ENCODE data around the gene NOXRED1.
A peak's percentile ranks its signal among the peaks of the same experiment; 100 is the strongest.
"Not testable (repeated sequence)": the region's sequence is repeated elsewhere in the genome, so short reads cannot be mapped to it uniquely, and the experiment has no call there.

Gene NOXRED1

DNA sequence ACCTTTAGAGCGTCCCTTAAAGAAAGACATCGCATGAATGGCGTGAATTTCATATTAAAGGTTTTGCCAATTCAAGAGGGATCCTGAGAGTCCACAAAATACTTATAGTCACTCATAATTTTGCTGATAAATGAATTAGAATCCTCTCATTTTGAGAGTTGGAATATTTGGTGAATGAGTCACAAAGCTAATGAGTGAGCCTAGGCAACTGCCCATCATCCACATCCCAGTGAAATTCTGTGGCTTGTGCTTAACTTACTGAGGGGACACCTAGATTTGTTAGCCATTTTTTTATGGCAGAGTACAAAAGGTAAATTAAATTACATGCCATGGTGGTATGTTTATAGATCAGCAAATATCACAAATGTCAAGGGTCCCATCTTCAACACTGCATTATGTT is 12.7 kb upstream of the NOXRED1 start:
- Mint-ChIP-seq H3K4me1 (no peaks in the 10 kb centered on the region), H3K36me3 (peaks cover 34 to 46% of the 10 kb centered on the region in 2 donors), H3K27ac (no peak overlapping the region), H3K4me3 (no peak overlapping the region), H3K27me3 (no peaks in the 10 kb centered on the region), H3K9me3 (no peaks in the 10 kb centered on the region)
- ATAC-seq (replicated peaks), result no peak
- no peak for DNase-seq

DNA sequence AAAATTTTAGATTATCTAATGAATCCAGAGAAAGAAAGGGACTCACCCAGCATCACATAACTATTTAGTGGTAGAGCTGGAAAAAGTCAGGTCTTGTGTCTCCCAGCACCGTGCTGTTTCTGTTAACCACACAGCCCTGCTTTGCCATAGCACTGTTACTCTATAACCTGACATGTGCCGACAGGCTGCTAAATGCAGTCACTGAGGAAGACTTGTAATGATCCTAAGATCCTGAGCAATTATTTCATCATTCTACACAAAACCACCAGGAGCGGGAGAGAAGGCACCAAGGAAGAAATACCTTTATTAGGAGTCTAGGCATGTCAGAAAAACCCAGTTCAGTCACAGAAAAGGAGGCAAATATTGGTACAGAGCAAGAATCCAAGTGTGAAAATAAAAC is 3.1 kb upstream of the NOXRED1 start:
- Mint-ChIP-seq H3K27ac (no peak overlapping the region), H3K4me1 (no peaks in the 10 kb centered on the region), H3K27me3 (no peaks in the 10 kb centered on the region), H3K36me3 (peaks cover 68 to 90% of the 10 kb centered on the region in 2 donors), H3K9me3 (no peaks in the 10 kb centered on the region), H3K4me3 (no peak overlapping the region)
- no peak for DNase-seq
- ATAC-seq (replicated peaks), result no peak

DNA sequence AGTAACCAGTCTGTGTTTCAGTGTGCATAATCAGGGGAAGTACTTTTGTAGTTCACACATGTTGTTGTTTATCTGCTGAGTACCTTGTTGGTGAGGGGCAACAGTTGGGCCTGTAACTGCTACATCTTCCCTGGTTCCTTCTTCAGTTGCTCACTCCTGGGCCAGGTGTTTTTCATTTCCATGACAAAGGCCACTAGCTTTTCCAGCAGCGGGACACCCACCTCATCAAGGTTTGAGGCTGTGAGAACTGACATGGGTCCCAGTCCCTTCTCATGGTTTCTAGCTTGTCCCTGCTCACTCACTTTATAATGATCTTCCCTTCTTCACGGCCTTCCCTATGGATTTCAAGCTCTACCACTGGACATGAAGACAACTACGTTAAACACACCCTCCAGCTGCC is 1.5 kb upstream of the NOXRED1 start:
- Mint-ChIP-seq H3K9me3 (peaks cover 3 to 4% of the 10 kb centered on the region in 2 donors), H3K27ac (no peak overlapping the region), H3K4me3 (no peak overlapping the region), H3K27me3 (no peaks in the 10 kb centered on the region), H3K36me3 (peaks cover 71 to 96% of the 10 kb centered on the region in 2 donors), H3K4me1 (no peaks in the 10 kb centered on the region)
- ATAC-seq (replicated peaks), result no peak
- no peak for DNase-seq

DNA sequence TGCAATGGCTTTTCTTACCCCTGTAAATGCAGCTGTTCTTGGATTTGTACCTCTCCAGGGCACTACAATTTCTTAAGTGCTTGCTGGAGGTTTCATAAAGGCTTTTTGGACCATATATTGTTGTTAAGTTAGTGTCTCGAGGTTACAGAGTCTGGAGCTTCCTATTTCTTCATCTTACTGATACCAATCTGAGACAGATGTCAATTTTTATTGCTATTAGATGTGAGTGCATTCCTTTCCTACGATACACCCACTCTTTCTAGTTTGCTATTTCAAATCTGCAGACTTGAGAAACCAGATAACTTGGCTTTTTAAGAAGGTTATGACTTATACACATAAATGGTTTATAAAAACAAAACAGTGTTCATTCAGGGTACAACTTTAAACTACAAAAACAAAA is 2.1 kb downstream of the NOXRED1 start:
- DNase-seq (no peak), ATAC-seq (replicated peaks) (no peak)
- Mint-ChIP-seq H3K9me3 (peaks cover 11 to 13% of the 10 kb centered on the region in 2 donors), H3K36me3 (peaks cover 47 to 68% of the 10 kb centered on the region in 2 donors), H3K27ac (no peak overlapping the region), H3K4me3 (no peak overlapping the region), H3K4me1 (peaks cover 0 to 3% of the 10 kb centered on the region in 2 donors), H3K27me3 (no peaks in the 10 kb centered on the region)

DNA sequence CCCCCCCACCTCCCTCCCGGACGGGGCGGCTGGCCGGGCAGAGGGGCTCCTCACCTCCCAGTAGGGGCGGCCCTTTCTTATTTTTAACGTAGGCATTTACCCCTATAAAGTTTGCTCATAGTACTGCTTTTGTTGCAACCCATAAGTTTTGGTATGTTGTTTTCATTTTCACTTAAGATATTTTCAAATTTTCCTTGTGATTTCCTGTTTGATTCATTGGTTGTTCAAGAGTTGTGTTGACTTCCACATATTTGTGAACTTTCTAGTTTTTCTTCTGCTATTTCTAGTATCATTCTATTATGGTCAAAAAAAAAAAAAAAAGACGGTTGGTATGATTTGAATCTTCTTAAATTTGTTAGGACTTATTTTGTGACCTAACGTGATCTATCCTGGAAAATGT is 6.5 kb downstream of the NOXRED1 start:
- Mint-ChIP-seq H3K4me3 (no peak overlapping the region), H3K27me3 (no peaks in the 10 kb centered on the region), H3K36me3 (peaks cover 18 to 29% of the 10 kb centered on the region in 2 donors), H3K9me3 (peaks cover 11 to 13% of the 10 kb centered on the region in 2 donors), H3K27ac (no peak overlapping the region), H3K4me1 (peaks cover 0 to 3% of the 10 kb centered on the region in 2 donors)
- ATAC-seq (replicated peaks) (no peak), DNase-seq (no peak)

DNA sequence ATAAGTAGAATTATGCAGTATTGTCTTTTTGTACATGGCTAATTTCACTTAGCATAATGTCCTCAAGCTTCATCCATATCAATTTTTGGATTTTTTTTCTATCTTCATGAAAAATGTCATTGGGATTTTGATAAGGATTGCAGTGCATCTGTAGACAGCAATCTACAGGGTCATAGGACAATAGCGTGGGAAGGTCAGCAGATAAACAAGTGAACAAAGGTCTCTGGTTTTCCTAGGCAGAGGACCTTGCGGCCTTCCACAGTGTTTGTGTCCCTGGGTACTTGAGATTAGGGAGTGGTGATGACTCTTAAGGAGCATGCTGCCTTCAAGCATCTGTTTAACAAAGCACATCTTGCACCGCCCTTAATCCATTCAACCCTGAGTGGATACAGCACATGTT is 7.2 kb downstream of the NOXRED1 start:
- not testable (repeated sequence) for DNase-seq; H3K4me3 Mint-ChIP-seq; H3K4me1 Mint-ChIP-seq; H3K27me3 Mint-ChIP-seq; H3K27ac Mint-ChIP-seq; ATAC-seq (replicated peaks)
- Mint-ChIP-seq H3K36me3 (peaks cover 12 to 22% of the 10 kb centered on the region in 2 donors), H3K9me3 (peaks cover 11 to 13% of the 10 kb centered on the region in 2 donors)

DNA sequence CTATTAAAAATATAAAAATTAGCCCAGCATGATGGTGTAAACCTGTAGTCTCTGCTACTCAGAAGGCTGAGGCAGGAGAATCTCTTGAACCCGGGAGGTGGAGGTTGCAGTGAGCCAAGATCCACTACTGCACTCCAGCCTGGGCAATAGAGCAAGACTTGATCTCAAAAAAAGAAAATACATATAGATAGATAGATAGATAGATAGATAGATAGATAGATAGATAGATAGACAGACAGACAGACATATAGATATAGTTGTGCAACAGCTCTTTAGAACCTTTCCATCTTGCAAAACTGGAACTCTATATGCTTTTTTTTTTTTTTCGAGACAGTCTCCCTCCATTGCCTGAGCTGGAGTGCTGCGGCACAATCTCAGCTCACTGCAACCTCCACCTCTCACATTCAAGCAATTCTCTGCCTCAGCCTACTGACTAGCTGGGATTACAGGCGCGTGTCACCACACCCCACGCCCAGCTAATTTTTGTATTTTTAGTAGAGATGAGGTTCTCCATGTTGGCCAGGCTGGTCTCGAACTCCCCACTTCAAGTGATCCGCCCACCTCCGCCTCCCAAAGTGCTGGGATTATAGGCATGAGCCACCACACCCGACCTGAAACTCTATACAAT is 7.8 kb downstream of the NOXRED1 start:
- H3K27me3 Mint-ChIP-seq; H3K4me3 Mint-ChIP-seq; DNase-seq; H3K4me1 Mint-ChIP-seq; H3K27ac Mint-ChIP-seq; ATAC-seq (replicated peaks): not testable (repeated sequence)
- Mint-ChIP-seq H3K36me3 (peaks cover 11 to 16% of the 10 kb centered on the region in 2 donors), H3K9me3 (peaks cover 11 to 13% of the 10 kb centered on the region in 2 donors)

DNA sequence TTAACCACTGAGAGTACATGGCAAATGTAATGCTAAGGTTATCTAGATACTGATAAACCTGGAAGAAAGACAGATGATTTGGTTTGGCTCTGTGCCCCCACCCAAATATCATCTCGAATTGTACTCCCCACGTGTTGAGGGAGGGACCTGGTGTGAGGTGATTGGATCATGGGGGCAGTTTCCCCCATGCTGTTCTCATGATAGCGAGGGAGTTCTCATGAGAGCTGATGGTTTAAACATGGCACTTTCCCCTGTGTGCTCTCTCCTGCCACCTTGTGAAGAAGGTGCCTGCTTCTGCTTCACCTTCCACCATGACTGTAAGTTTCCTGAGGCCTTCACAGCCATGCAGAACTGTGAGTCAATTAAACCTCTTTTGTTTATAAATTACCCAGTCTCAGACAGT is 14.2 kb downstream of the NOXRED1 start:
- no peaks in the 10 kb centered on the region for H3K9me3 Mint-ChIP-seq
- H3K4me3 Mint-ChIP-seq, result no peak overlapping the region
- H3K36me3 Mint-ChIP-seq, result peaks cover 0 to 4% of the 10 kb centered on the region in 2 donors
- DNase-seq, result no peak
- no peaks in the 10 kb centered on the region for H3K27me3 Mint-ChIP-seq
- H3K27ac Mint-ChIP-seq, result no peak overlapping the region
- ATAC-seq (replicated peaks), result peak; percentile 42 to 57
- peaks cover 9 to 15% of the 10 kb centered on the region in 2 donors for H3K4me1 Mint-ChIP-seq

DNA sequence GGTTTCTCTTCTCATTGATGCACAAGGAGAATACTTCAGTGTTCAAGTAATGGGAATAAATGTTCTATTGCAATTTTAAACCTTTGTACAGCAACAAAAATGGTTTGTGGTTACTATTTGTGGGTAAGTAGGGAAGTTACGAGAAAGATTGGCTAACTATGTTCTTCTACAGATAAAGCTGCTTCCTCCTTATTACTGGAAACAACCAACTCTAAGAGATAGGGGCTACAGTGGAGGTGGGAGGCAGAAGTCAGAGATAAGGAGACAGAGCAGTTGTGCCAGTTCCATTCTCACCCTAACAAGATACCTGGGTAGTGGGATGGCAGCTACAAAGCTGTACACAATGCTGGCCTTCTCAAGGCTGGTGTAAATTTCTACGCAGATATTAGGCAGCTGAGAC is 16.2 kb downstream of the NOXRED1 start:
- DNase-seq (no peak), ATAC-seq (replicated peaks) (peak; percentile 10 to 25)
- H3K4me1 Mint-ChIP-seq, result peaks cover 9 to 15% of the 10 kb centered on the region in 2 donors
- H3K4me3 Mint-ChIP-seq, result no peak overlapping the region
- peaks cover 0 to 5% of the 10 kb centered on the region in 2 donors for H3K36me3 Mint-ChIP-seq
- H3K27me3 Mint-ChIP-seq, result no peaks in the 10 kb centered on the region
- H3K27ac Mint-ChIP-seq, result no peak overlapping the region
- H3K9me3 Mint-ChIP-seq, result no peaks in the 10 kb centered on the region

DNA sequence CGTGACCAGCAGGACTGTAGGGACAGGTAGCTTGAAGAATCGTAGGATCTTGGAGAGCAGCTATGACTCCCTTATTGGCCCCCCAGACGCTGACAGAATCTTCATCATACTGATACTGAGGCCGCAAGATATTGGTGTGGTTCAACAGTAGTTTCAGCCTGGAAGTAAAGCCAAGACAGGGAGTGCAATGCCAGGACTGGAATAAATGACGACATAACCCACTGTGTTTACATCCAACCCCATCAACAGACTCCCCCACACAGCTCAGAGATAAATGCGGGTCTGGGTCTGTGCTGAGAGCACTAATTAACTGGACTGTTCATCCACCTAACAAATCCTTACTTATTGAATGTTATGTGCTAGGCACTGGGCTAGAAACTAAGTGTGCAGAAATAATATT is 16.6 kb downstream of the NOXRED1 start:
- ATAC-seq (replicated peaks), result peak in 1 of 2 donors; percentile 22
- Mint-ChIP-seq H3K36me3 (peaks cover 0 to 5% of the 10 kb centered on the region in 2 donors), H3K27me3 (no peaks in the 10 kb centered on the region), H3K4me1 (peaks cover 9 to 17% of the 10 kb centered on the region in 2 donors), H3K27ac (no peak overlapping the region), H3K9me3 (no peaks in the 10 kb centered on the region), H3K4me3 (no peak overlapping the region)
- DNase-seq, result no peak

DNA sequence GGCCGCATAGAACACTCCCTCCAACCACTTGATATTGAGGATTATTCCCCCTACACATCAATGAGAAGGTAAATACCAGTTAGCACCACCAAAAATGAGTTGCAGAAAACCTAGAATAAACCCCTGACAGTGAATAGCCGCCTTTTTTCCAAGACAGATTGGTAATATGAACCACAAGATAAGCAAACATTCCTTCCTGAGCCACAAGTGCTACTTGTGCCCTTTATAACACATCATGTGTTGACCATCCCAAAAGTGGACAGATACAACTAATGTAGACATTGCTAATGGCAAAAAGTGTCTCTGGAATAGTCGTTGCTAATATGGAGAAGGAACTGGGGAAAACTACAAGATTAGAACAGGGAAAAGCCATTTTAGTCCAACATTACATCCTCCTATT is 17.2 kb downstream of the NOXRED1 start:
- Mint-ChIP-seq H3K36me3 (peaks cover 0 to 5% of the 10 kb centered on the region in 2 donors), H3K4me1 (peaks cover 9 to 20% of the 10 kb centered on the region in 2 donors), H3K4me3 (no peak overlapping the region), H3K27ac (no peak overlapping the region), H3K27me3 (no peaks in the 10 kb centered on the region), H3K9me3 (no peaks in the 10 kb centered on the region)
- ATAC-seq (replicated peaks), result no peak
- no peak for DNase-seq

DNA sequence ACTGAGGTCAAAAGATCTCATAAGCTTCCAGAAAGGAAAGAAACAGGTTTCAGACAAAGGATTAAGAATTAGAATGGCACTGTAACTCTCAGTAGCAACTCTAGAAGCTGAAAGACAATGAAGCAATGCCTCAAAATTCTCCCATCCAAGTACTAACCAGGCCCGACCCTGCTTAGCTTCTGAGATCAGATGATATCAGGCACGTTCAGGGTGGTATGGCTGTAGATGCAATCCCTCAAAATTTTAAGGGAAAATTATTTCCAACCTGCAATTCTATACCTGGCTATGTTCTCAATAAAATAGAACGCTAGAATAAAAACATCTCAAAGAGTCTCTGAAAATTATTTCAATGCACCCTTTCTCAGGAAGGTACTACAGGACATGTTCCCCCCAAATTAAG is 19.6 kb downstream of the NOXRED1 start:
- DNase-seq (no peak), ATAC-seq (replicated peaks) (no peak)
- Mint-ChIP-seq H3K4me1 (peaks cover 9 to 20% of the 10 kb centered on the region in 2 donors), H3K4me3 (no peak overlapping the region), H3K36me3 (peaks cover 2 to 9% of the 10 kb centered on the region in 2 donors), H3K27ac (no peak overlapping the region), H3K9me3 (no peaks in the 10 kb centered on the region), H3K27me3 (no peaks in the 10 kb centered on the region)

DNA sequence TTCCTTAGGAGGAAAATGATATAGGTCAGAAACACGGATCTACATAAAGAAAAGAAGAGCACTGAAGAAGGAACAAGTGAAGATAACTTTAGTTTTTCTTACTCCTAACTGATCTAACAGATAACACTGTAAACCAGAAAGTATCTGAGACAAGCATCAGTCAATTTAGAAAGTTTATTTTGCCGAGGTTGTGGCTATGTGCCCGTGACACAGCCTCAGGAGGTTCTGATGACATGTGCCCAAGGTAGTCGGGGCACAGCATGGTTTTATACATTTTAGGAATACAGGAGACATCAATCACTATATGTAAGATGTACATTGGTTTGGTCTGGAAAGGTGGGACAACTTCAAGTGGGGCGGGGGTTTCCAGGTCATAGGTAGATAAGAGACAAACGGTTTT is 23.1 kb downstream of the NOXRED1 start:
- no peak for ATAC-seq (replicated peaks)
- Mint-ChIP-seq H3K9me3 (peaks cover 0 to 5% of the 10 kb centered on the region in 2 donors), H3K27ac (no peak overlapping the region), H3K4me3 (no peak overlapping the region), H3K36me3 (peaks cover 8 to 12% of the 10 kb centered on the region in 2 donors), H3K4me1 (peaks cover 0 to 6% of the 10 kb centered on the region in 2 donors), H3K27me3 (no peaks in the 10 kb centered on the region)
- no peak for DNase-seq

DNA sequence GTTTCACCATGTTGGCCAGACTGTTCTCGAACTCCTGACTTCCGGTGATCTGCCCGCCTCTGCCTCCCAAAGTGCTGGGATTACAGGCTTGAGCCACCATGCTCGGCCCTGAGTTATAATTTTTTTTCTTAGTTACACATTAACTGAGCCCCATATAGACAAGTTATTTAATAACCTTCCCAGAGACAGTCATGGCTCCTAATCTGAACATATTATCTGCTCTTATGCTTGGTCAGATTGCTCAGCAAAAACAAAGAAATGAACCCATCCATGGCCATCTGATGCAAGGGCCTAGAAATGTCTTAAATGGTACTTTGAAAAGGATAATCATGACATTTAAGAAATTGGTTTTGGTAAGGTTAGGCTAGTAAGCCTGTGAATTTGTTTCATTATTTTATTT is 33.1 kb downstream of the NOXRED1 start:
- H3K4me1 Mint-ChIP-seq, result no peaks in the 10 kb centered on the region
- H3K9me3 Mint-ChIP-seq, result no peaks in the 10 kb centered on the region
- no peak overlapping the region for H3K4me3 Mint-ChIP-seq
- no peak overlapping the region for H3K27ac Mint-ChIP-seq
- peaks cover 3 to 5% of the 10 kb centered on the region in 2 donors for H3K36me3 Mint-ChIP-seq
- DNase-seq (no peak), ATAC-seq (replicated peaks) (no peak)
- no peaks in the 10 kb centered on the region for H3K27me3 Mint-ChIP-seq

DNA sequence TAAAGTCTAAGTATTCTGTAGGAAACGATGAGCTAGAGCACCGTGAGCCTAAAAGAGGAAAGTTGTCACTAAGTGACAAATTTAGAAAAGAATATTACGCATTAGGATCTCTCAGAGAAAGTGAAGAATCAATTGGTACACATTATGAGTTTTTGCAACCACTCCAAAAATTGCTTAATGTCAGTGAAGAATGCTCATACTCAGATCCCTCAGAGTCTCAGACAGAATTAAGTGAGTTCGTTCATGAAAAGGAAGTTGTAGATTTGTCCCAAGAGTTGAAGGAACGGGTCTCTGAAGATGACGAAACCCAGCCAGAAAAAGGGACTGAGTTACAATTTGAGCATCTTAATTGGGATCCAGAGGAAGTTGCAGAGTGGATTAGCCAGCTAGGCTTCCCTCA is 44.6 kb downstream of the NOXRED1 start:
- H3K36me3 Mint-ChIP-seq, result peaks cover 11 to 23% of the 10 kb centered on the region in 2 donors
- H3K9me3 Mint-ChIP-seq, result peaks cover 0 to 5% of the 10 kb centered on the region in 2 donors
- no peaks in the 10 kb centered on the region for H3K27me3 Mint-ChIP-seq
- H3K4me1 Mint-ChIP-seq, result peaks cover 21% of the 10 kb centered on the region in 2 donors
- DNase-seq, result no peak
- H3K4me3 Mint-ChIP-seq, result no peak overlapping the region
- no peak for ATAC-seq (replicated peaks)
- no peak overlapping the region for H3K27ac Mint-ChIP-seq
